H9 (cell line): ENCODE results near the gene LBX1. TPM values are rescaled to one million over a fixed set of nuclear protein-coding genes. Genes with fewer than 3 reads are reported as not detected.

Source experiments
- DNase-seq: peaks from one replicate; pipeline ENCODE4 v3.0.0-alpha.2; 2017
- H2AFZ ChIP-seq: one replicate; pipeline ENCODE4 v1.6.1; 2013; ENCODE audit warnings: mild to moderate bottlenecking, low read length, control low read depth, moderate library complexity
- H2AK5ac ChIP-seq: 2 replicates; pipeline ENCODE4 v1.6.1; 2013; ENCODE audit warnings: low read length, control low read depth, mixed read lengths; ENCODE audit not compliant: insufficient read length
- H2BK120ac ChIP-seq: one replicate; pipeline ENCODE4 v1.6.1; 2013; ENCODE audit warnings: low read depth, mild to moderate bottlenecking, low read length, control low read depth, inconsistent platforms; ENCODE audit not compliant: poor library complexity, severe bottlenecking
- H2BK12ac ChIP-seq: 2 replicates; pipeline ENCODE4 v1.6.1; 2013; ENCODE audit warnings: low read length, control low read depth, mixed read lengths, low read depth; ENCODE audit not compliant: insufficient read length
- H2BK15ac ChIP-seq: 2 replicates; pipeline ENCODE4 v1.6.1; 2013; ENCODE audit warnings: low read depth, low read length, control low read depth
- H2BK20ac ChIP-seq: one replicate; pipeline ENCODE4 v1.6.1; 2013; ENCODE audit warnings: low read depth, mild to moderate bottlenecking, low read length, control low read depth, inconsistent platforms; ENCODE audit not compliant: poor library complexity, severe bottlenecking
- H2BK5ac ChIP-seq: 2 replicates; pipeline ENCODE4 v1.6.1; 2013; ENCODE audit warnings: low read length, control low read depth, mixed read lengths; ENCODE audit not compliant: insufficient read length
- H3K14ac ChIP-seq: 2 replicates; pipeline ENCODE4 v1.6.1; 2013; ENCODE audit warnings: low read length, control low read depth; ENCODE audit not compliant: insufficient read depth
- H3K18ac ChIP-seq: 2 replicates; pipeline ENCODE4 v1.6.1; 2013; ENCODE audit warnings: low read depth, mild to moderate bottlenecking, mixed read lengths, low read length, control low read depth; ENCODE audit not compliant: insufficient read length
- H3K23ac ChIP-seq: 2 replicates; pipeline ENCODE4 v1.6.1; 2013; ENCODE audit warnings: low read length, control low read depth, mixed read lengths, low read depth; ENCODE audit not compliant: insufficient read length
- H3K23me2 ChIP-seq: 2 replicates; pipeline ENCODE4 v1.6.1; 2013; ENCODE audit warnings: low read depth, mild to moderate bottlenecking, mixed read lengths, low read length, control low read depth; ENCODE audit not compliant: insufficient read length, poor library complexity, severe bottlenecking
- H3K27ac ChIP-seq: 2 replicates; pipeline ENCODE4 v1.5.1; 2013; ENCODE audit warnings: low read length, control low read depth, mixed read lengths, low read depth; ENCODE audit not compliant: insufficient read length
- H3K27me3 ChIP-seq: 2 replicates; pipeline ENCODE4 v1.6.1; 2013; ENCODE audit warnings: low read length, control low read depth, inconsistent platforms; ENCODE audit not compliant: insufficient read depth
- H3K4ac ChIP-seq: 2 replicates; pipeline ENCODE4 v1.6.1; 2013; ENCODE audit warnings: low read depth, mild to moderate bottlenecking, control low read depth, inconsistent platforms, low read length, moderate library complexity
- H3K4me1 ChIP-seq: 2 replicates; pipeline ENCODE4 v1.6.1; 2013; ENCODE audit warnings: low read length, control low read depth, inconsistent platforms; ENCODE audit not compliant: insufficient read depth
- H3K4me2 ChIP-seq: 2 replicates; pipeline ENCODE4 v1.6.1; 2013; ENCODE audit warnings: low read length, control low read depth, mixed read lengths; ENCODE audit not compliant: insufficient read length, insufficient read depth
- H3K56ac ChIP-seq: 2 replicates; pipeline ENCODE4 v1.6.1; 2013; ENCODE audit warnings: low read depth, mild to moderate bottlenecking, mixed read lengths, low read length, control low read depth; ENCODE audit not compliant: insufficient read length
- H3K79me1 ChIP-seq: 2 replicates; pipeline ENCODE4 v1.6.1; 2013; ENCODE audit warnings: low read depth, mild to moderate bottlenecking, moderate library complexity, low read length, control low read depth, inconsistent platforms; ENCODE audit not compliant: insufficient read depth, poor library complexity, severe bottlenecking
- H3K79me2 ChIP-seq: 2 replicates; pipeline ENCODE4 v1.6.1; 2013; ENCODE audit warnings: low read length, control low read depth, inconsistent platforms; ENCODE audit not compliant: insufficient read depth
- H3K9ac ChIP-seq: 2 replicates; pipeline ENCODE4 v1.6.1; 2013; ENCODE audit warnings: low read length, control low read depth, mixed read lengths; ENCODE audit not compliant: insufficient read length; ENCODE audit errors: extremely low read depth
- H3K9me3 ChIP-seq: one replicate; pipeline ENCODE4 v1.6.1; 2013; ENCODE audit warnings: low read depth, low read length, inconsistent platforms; ENCODE audit not compliant: control insufficient read depth
- H3T11ph ChIP-seq: one replicate; pipeline ENCODE4 v1.6.1; 2013; ENCODE audit warnings: mild to moderate bottlenecking, low read length, control low read depth, inconsistent platforms
- H4K20me1 ChIP-seq: one replicate; pipeline ENCODE4 v1.6.1; 2013; ENCODE audit not compliant: control insufficient read depth, insufficient read length, insufficient read depth
- H4K5ac ChIP-seq: 2 replicates; pipeline ENCODE4 v1.6.1; 2013; ENCODE audit warnings: low read depth, mild to moderate bottlenecking, mixed read lengths, low read length, control low read depth; ENCODE audit not compliant: insufficient read length
- H4K8ac ChIP-seq: replicated peaks from 2 replicates; pipeline ENCODE4 v1.6.1; 2013; ENCODE audit warnings: low read length, control low read depth, mixed read lengths, low read depth; ENCODE audit not compliant: insufficient read length
- H4K91ac ChIP-seq: 2 replicates; pipeline ENCODE4 v1.6.1; 2013; ENCODE audit warnings: low read depth, mild to moderate bottlenecking, moderate library complexity, mixed read lengths, low read length, control low read depth; ENCODE audit not compliant: insufficient read length
- H3K27ac Mint-ChIP-seq, 3 experiments: 2 replicates in 2 of 3; 3 replicates in 1 of 3; pipeline ENCODE4 v1.8.0; 2020 to 2021; ENCODE audit warnings: mixed read lengths in 3 of 3, mild to moderate bottlenecking in 1 of 3, moderate library complexity in 1 of 3
- H3K27me3 Mint-ChIP-seq: 2 replicates; pipeline ENCODE4 v1.8.0; 2021; ENCODE audit warnings: low read depth, mild to moderate bottlenecking, moderate library complexity, mixed read lengths
- H3K36me3 Mint-ChIP-seq, 3 experiments: 2 replicates in 2 of 3; 3 replicates in 1 of 3; pipeline ENCODE4 v1.8.0; 2020 to 2021; ENCODE audit warnings: low read depth in 3 of 3, mixed read lengths in 3 of 3; ENCODE audit not compliant: insufficient read depth in 1 of 3
- H3K4me1 Mint-ChIP-seq, 2 experiments: 2 replicates each; pipeline ENCODE4 v1.8.0; 2020; ENCODE audit warnings: mixed read lengths in 2 of 2
- H3K4me3 Mint-ChIP-seq, 2 experiments: 2 replicates in 1 of 2; 3 replicates in 1 of 2; pipeline ENCODE4 v1.8.0; 2020 to 2021; ENCODE audit warnings: mild to moderate bottlenecking in 2 of 2, mixed read lengths in 2 of 2, moderate library complexity in 1 of 2
- H3K9me3 Mint-ChIP-seq, 2 experiments: 2 replicates in 1 of 2; 3 replicates in 1 of 2; pipeline ENCODE4 v1.8.0; 2020; ENCODE audit warnings: mild to moderate bottlenecking in 2 of 2, mixed read lengths in 2 of 2, moderate library complexity in 1 of 2
- CTCF ChIP-seq: fragments of 200-600 bp; sonication (generic); conservative IDR thresholded peaks from 3 replicates; pipeline ENCODE4 v1.8.0; 2021; ENCODE audit warnings: antibody characterized with exemption, mild to moderate bottlenecking
- WGBS: extraction: QIAGEN DNeasy Blood & Tissue Kit; methylation state at CpG from one replicate; pipeline ENCODE4 v1.1.7; 2013; ENCODE audit warnings: missing lambda C conversion rate, low lambda C conversion rate, mixed read lengths; ENCODE audit not compliant: insufficient read length; ENCODE audit errors: extremely low coverage; 5-methylcytosine and 5-hydroxymethylcytosine counted together
- total RNA-seq: library from RNA; stranded (reverse); gene quantifications from 2 replicates; pipeline ENCODE4 v1.2.1, GENCODE V29; 2021

LBX1 gene
- total RNA-seq, 1 experiment from 2014 or later: not detected

- Histone ChIP-seq H3K23ac (no peak overlapping the region), H3K9ac (no peak overlapping the region), H2BK120ac (no peak overlapping the region), H4K8ac (no peak overlapping the region), H3K18ac (no peak overlapping the region), H2BK15ac (no peak overlapping the region), H3K79me1 (no peaks in the 10 kb centered on the region), H4K91ac (no peak overlapping the region), H3K4me1 (peaks cover 2% of the 10 kb centered on the region; the same call in 1 of the 2 replicates), H2AK5ac (no peak overlapping the region), H3K27me3 (no peaks in the 10 kb centered on the region), H3K23me2 (no peaks in the 10 kb centered on the region), H3K9me3 (no peaks in the 10 kb centered on the region), H3K27ac (no peak overlapping the region), H2BK12ac (no peak overlapping the region), H4K20me1 (no peaks in the 10 kb centered on the region), H3K4ac (no peak overlapping the region), H4K5ac (no peak overlapping the region), H2AFZ (no peak overlapping the region), H3K56ac (no peak overlapping the region), H3K14ac (no peak overlapping the region), H3K79me2 (no peaks in the 10 kb centered on the region), H2BK5ac (no peak overlapping the region), H3K4me2 (no peak overlapping the region), H3T11ph (no peak overlapping the region), H2BK20ac (no peak overlapping the region)
- no CpG with 5 or more reads among the region's 6 CpGs for WGBS
- peaks cover 3% of the 10 kb centered on the region for H3K27me3 Mint-ChIP-seq
- TF ChIP-seq CTCF: no peak
- no peak for DNase-seq
- no peaks in the 10 kb centered on the region; a peak in 2 of 5 replicates for H3K9me3 Mint-ChIP-seq
- no peak overlapping the region for H3K4me3 Mint-ChIP-seq
- no peaks in the 10 kb centered on the region for H3K36me3 Mint-ChIP-seq
- no peak overlapping the region for H3K27ac Mint-ChIP-seq
- peaks cover 15 to 16% of the 10 kb centered on the region in 2 experiments for H3K4me1 Mint-ChIP-seq
Measured at GRCh38 chr10:101183458-101184183, 45.6 kb downstream of the LBX1 start.
